ENCODE results near the gene ERBB4.

ERBB4 gene

GRCh38 chr2:211837706-211838105 lies 700.9 kb downstream of the ERBB4 start:
- ATAC-seq, result no peak
- TF ChIP-seq, protein P1, sequence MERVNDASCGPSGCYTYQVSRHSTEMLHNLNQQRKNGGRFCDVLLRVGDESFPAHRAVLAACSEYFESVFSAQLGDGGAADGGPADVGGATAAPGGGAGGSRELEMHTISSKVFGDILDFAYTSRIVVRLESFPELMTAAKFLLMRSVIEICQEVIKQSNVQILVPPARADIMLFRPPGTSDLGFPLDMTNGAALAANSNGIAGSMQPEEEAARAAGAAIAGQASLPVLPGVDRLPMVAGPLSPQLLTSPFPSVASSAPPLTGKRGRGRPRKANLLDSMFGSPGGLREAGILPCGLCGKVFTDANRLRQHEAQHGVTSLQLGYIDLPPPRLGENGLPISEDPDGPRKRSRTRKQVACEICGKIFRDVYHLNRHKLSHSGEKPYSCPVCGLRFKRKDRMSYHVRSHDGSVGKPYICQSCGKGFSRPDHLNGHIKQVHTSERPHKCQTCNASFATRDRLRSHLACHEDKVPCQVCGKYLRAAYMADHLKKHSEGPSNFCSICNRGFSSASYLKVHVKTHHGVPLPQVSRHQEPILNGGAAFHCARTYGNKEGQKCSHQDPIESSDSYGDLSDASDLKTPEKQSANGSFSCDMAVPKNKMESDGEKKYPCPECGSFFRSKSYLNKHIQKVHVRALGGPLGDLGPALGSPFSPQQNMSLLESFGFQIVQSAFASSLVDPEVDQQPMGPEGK (CRISPR knock-in tag; IDR thresholded peaks at IDR 0.05; ENCODE audit: borderline replicate concordance), result no peak
- TF ChIP-seq PPARA (CRISPR knock-in tag; IDR thresholded peaks at IDR 0.05; ENCODE audit: borderline replicate concordance) (no peak), OSR1 (CRISPR knock-in tag; IDR thresholded peaks at IDR 0.05) (no peak), TCF4 (CRISPR knock-in tag; IDR thresholded peaks at IDR 0.05; ENCODE audit: borderline replicate concordance) (no peak), ZC3H10 (CRISPR knock-in tag; IDR thresholded peaks at IDR 0.05) (no peak), SNAI2 (CRISPR knock-in tag; IDR thresholded peaks at IDR 0.05) (no peak), ZNF565 (CRISPR knock-in tag; conservative IDR thresholded peaks at IDR 0.05; ENCODE audit: low read depth) (no peak)
- TF ChIP-seq, protein P2, sequence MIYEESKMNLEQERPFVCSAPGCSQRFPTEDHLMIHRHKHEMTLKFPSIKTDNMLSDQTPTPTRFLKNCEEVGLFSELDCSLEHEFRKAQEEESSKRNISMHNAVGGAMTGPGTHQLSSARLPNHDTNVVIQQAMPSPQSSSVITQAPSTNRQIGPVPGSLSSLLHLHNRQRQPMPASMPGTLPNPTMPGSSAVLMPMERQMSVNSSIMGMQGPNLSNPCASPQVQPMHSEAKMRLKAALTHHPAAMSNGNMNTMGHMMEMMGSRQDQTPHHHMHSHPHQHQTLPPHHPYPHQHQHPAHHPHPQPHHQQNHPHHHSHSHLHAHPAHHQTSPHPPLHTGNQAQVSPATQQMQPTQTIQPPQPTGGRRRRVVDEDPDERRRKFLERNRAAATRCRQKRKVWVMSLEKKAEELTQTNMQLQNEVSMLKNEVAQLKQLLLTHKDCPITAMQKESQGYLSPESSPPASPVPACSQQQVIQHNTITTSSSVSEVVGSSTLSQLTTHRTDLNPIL (CRISPR knock-in tag; IDR thresholded peaks at IDR 0.05; ENCODE audit: low read depth), result no peak

DNA sequence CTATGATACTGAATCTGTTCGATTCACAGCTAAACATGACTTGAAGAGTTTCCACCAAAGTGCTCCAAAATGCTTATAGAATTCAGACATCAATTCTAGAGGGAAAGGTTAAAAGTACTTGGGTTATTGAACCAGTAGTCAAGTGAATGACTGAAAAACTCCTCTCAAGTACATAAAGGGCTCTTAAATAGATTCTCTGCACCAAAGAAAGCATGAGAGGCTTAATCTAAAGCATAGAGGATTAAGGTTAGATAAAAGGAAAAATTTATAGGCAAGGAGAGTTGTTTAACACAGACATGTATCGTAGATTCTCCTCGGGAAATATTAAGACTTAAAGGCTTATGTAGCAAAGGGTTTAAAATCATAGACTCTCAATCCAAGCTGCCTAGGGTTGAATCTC lies 701.4 kb downstream of the ERBB4 start:
- TF ChIP-seq ZNF8 (CRISPR knock-in tag; IDR thresholded peaks at IDR 0.05), result no peak
- TF ChIP-seq ZNF565 (CRISPR knock-in tag; conservative IDR thresholded peaks at IDR 0.05; ENCODE audit: low read depth), result no peak
- TF ChIP-seq TOX (CRISPR knock-in tag; IDR thresholded peaks at IDR 0.05; ENCODE audit: borderline replicate concordance), result no peak
- TF ChIP-seq POU6F1 (CRISPR knock-in tag; IDR thresholded peaks at IDR 0.05; ENCODE audit: borderline replicate concordance, low read depth), result no peak
- TF ChIP-seq CSDC2 (CRISPR knock-in tag; IDR thresholded peaks at IDR 0.05), result no peak
- no peak for TF ChIP-seq ZC3H10 (CRISPR knock-in tag; IDR thresholded peaks at IDR 0.05)
- no peak for TF ChIP-seq BACH2 (CRISPR knock-in tag; IDR thresholded peaks at IDR 0.05; ENCODE audit: borderline replicate concordance)
- TF ChIP-seq, protein P1 (CRISPR knock-in tag; IDR thresholded peaks at IDR 0.05; ENCODE audit: borderline replicate concordance), result no peak
- TF ChIP-seq RARB (CRISPR knock-in tag; IDR thresholded peaks at IDR 0.05), result no peak
- TF ChIP-seq ESRRG (CRISPR knock-in tag; IDR thresholded peaks at IDR 0.05), result no peak
- TF ChIP-seq OSR1 (CRISPR knock-in tag; IDR thresholded peaks at IDR 0.05), result no peak
- no peak for TF ChIP-seq PPARA (CRISPR knock-in tag; IDR thresholded peaks at IDR 0.05; ENCODE audit: borderline replicate concordance)
- TF ChIP-seq TCF4 (CRISPR knock-in tag; IDR thresholded peaks at IDR 0.05; ENCODE audit: borderline replicate concordance), result no peak
- TF ChIP-seq, protein P2 (CRISPR knock-in tag; IDR thresholded peaks at IDR 0.05; ENCODE audit: low read depth), result no peak
- TF ChIP-seq, protein P3, sequence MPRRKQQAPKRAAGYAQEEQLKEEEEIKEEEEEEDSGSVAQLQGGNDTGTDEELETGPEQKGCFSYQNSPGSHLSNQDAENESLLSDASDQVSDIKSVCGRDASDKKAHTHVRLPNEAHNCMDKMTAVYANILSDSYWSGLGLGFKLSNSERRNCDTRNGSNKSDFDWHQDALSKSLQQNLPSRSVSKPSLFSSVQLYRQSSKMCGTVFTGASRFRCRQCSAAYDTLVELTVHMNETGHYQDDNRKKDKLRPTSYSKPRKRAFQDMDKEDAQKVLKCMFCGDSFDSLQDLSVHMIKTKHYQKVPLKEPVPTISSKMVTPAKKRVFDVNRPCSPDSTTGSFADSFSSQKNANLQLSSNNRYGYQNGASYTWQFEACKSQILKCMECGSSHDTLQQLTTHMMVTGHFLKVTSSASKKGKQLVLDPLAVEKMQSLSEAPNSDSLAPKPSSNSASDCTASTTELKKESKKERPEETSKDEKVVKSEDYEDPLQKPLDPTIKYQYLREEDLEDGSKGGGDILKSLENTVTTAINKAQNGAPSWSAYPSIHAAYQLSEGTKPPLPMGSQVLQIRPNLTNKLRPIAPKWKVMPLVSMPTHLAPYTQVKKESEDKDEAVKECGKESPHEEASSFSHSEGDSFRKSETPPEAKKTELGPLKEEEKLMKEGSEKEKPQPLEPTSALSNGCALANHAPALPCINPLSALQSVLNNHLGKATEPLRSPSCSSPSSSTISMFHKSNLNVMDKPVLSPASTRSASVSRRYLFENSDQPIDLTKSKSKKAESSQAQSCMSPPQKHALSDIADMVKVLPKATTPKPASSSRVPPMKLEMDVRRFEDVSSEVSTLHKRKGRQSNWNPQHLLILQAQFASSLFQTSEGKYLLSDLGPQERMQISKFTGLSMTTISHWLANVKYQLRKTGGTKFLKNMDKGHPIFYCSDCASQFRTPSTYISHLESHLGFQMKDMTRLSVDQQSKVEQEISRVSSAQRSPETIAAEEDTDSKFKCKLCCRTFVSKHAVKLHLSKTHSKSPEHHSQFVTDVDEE (CRISPR knock-in tag; IDR thresholded peaks at IDR 0.05), result no peak
- no peak for TF ChIP-seq ZFP3 (CRISPR knock-in tag; IDR thresholded peaks at IDR 0.05)
- TF ChIP-seq, protein P4, sequence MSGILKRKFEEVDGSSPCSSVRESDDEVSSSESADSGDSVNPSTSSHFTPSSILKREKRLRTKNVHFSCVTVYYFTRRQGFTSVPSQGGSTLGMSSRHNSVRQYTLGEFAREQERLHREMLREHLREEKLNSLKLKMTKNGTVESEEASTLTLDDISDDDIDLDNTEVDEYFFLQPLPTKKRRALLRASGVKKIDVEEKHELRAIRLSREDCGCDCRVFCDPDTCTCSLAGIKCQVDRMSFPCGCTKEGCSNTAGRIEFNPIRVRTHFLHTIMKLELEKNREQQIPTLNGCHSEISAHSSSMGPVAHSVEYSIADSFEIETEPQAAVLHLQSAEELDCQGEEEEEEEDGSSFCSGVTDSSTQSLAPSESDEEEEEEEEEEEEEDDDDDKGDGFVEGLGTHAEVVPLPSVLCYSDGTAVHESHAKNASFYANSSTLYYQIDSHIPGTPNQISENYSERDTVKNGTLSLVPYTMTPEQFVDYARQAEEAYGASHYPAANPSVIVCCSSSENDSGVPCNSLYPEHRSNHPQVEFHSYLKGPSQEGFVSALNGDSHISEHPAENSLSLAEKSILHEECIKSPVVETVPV (CRISPR knock-in tag; IDR thresholded peaks at IDR 0.05), result no peak
- TF ChIP-seq ISL1 (CRISPR knock-in tag; IDR thresholded peaks at IDR 0.05), result no peak
- no peak for TF ChIP-seq ZFP30 (CRISPR knock-in tag; IDR thresholded peaks at IDR 0.05)
- no peak for ATAC-seq

Measured in SK-N-SH treated with all-trans-retinoic acid at 6 μM for 48 hours (cell line).